Measurements from ENCODE around the gene ACOX1.

ACOX1 gene

DNA sequence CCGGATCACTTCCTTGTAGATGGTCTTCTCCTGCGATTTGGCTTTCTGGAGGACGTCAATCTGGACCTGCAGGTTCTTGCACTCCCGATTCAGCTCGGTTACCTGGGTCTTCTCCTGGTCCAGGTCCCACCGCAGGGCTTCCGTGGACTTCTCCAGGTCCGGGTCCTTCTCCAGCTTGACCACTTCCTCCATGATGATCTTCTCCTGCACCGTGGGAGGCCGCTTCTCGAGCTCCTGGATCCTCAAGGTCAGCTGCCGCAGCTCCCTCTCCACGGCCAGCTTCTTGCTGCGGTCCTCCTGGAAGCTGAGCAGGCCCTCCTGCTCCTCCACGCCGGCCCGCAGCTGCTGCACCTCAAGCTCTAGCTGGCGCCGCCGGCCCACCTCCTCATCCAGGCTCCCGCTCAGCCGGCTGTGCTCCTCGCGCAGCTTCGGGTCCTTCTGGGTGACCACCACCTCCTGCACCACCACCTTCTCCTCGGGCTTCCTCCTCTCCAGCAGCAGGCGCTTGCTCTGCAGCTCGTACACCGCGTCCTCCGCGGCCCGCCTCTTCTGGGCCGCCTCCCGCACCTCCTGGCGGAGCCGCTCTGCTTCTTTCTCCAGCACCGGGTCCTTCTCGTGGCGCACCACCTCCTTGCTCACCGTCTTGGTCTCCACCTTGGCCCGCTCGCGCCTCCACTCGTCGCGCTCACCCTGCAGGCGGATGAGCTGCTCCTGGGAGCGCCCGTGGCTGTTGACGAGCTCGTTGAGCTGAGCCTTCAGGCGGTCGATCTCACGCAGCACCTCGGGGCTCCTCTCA, 29.9 kb upstream of the ACOX1 start:
- DNase-seq (ENCODE audit: low spot score) = no peak

DNA sequence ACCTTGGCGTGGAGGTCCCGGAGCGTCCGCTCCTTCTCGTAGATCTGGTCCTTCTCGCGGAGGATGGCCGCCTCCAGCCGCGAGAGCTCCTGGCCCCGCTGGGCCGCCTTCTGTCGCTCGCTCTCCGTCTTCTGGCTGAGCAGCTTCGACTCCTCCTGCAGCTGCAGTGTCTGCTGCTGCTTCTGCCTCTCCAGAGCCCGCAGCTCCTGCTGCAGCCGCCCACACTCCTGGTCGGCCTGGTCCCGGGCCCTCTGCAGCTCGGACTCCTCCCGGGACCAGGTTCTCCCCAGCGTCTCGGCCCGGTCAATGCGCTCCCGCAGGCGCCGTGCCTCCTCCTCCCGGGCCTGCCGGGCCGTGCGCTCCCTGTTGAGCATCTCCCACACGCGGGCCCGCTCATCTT, 29.2 kb upstream of the ACOX1 start:
- no peak for DNase-seq (ENCODE audit: low spot score)

DNA sequence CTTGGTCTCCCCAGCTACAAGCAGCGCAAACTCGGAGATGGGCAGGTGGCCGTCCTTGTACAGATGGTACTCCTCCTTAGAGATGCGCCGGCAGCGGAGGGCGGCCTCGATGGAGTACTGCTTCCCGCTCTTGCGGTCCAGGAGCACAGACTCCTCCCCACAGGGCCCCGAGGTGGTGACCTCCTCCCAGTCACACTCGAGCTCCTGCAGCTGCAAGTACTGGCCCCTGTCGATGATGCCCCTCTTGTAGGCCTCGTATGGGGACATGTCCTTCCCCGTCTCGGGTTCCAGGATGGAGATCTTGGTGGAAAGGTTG, 28.8 kb upstream of the ACOX1 start:
- no peak for DNase-seq (ENCODE audit: low spot score)

DNA sequence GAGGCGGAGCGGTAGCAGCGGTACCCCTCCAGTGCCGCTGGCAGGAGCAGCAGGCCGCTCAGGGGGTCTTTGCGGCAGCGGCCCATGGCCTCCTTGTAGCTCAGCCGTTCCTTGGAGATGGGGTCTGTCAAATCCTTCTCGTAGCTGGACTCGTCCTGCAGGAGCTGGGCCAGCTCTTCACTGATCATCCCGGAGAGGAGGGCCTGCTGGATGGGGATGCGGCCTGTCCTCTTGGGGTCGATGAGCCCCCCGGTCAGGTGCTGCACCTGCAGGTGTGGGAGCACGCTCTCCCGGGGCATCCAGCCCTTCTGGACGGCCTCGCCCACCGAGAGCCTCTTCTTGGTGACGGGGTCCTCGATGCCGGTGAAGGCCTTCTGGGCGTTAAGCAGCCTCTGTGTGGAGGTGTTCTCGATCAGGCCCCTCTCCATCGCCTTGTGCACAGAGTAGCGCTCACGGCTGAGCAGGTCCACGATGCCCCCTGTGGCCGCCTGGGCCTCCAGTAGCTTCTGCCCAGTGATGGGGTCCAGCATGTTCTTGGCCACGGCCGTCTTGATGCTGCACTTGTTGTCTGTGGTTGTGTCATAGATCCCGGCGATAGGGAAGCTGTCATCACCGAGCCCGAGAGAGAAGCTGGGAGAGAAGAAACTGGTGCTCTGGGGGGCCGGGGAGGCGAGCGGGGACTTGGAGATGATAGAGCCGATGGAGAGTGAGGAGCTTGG, 28.3 kb upstream of the ACOX1 start:
- DNase-seq (ENCODE audit: low spot score) = no peak

DNA sequence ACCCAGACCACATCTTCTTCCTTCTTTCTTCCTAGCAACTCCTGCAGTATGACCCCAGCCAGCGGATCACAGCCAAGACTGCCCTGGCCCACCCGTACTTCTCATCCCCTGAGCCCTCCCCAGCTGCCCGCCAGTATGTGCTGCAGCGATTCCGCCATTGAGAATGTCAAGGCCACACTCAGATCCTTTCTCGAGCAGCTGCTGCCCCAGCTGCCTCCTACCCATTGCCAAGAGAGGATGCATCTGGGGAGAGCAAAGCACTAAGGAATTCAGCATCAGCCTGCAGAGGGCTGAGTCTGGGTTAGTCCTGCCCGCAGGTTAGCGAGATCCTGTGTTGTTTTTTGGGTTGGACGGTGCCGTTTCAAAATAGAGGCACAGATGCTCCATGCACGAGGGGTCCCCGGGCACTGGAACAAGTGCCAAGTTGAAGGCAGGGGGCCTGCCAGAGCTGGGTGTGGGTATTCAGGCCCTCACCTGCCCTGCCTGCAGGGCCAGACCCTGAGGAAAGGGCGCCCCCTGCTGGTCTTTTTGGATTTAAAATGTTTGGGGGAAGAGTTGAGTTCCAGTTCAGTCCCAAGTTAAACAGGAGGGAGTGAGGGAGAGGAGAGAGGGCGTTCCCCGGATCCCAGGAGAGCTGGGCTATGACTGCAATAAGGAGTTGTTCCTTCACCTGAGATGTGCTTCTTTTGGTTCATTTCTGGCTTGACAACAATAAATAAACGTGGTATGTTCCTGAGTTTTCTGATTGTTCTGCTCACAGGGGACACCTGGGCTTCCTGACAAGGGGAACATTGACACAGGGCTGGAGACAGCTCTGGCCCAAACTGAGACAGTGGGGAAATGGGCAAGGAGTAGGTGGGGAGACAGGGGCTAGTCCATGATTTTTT, 26.5 kb upstream of the ACOX1 start:
- DNase-seq (ENCODE audit: low spot score) = peak; percentile 83

DNA sequence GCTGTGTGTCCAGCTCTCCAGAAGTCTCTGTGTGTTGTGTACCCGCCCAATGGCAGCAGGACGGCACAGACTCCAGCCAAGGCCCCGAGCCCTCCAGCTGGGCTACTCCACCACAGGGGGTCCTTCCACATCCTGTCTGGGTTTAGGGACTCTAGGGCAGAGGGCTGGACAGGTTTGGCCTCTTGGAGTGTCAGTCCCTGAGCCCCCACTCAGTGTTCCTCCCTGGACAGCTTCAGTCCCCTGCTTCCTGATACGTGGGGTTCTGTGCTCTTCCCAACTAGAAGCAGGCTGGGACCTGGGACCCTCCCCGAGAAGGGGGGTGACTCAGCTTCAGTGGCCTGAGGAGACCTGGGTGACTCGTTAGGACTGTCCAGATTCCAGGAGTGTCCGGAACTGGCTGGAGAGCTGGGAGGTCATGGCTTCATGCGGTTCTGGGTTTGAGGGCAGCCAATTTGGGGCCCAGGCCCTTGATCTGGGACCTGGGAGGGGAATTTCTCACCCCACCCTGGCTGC, 25.8 kb upstream of the ACOX1 start:
- no peak for DNase-seq (ENCODE audit: low spot score)

DNA sequence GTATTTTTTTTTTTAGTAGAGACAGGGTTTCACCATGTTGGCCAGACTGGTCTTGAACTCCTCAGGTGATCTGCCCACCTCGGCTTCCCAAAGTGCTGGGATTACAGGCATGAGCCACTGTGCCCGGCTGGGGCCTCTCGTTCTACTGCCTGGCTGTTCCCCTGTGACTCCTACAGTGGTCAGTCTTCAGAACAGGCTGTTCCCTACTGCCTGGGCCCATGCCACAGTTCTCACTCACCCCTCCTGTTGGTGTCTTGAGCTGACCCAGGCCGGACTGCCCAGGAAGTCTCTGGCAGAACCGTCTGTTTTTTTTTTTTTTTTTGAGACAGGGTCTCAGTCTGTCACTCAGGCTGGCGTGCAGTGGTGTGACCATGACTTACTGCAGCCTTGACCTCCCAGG, 24.9 kb upstream of the ACOX1 start:
- DNase-seq (ENCODE audit: low spot score) = no peak

DNA sequence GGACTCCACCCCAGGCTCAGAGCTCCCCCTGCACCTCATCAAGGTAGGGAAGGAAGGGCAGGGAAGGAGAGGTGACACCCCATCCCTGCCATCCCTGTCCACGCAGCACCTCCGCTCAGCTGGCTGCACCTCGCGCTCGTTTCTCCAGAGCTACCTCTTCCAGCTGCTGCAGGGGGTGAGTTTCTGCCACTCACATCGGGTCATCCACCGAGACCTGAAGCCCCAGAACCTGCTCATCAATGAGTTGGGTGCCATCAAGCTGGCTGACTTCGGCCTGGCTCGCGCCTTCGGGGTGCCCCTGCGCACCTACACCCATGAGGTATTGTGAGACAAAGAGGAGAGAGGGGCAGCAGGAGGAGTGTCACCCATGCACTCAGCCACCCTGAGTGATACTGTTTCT, 23.1 kb upstream of the ACOX1 start:
- no peak for DNase-seq (ENCODE audit: low spot score)

DNA sequence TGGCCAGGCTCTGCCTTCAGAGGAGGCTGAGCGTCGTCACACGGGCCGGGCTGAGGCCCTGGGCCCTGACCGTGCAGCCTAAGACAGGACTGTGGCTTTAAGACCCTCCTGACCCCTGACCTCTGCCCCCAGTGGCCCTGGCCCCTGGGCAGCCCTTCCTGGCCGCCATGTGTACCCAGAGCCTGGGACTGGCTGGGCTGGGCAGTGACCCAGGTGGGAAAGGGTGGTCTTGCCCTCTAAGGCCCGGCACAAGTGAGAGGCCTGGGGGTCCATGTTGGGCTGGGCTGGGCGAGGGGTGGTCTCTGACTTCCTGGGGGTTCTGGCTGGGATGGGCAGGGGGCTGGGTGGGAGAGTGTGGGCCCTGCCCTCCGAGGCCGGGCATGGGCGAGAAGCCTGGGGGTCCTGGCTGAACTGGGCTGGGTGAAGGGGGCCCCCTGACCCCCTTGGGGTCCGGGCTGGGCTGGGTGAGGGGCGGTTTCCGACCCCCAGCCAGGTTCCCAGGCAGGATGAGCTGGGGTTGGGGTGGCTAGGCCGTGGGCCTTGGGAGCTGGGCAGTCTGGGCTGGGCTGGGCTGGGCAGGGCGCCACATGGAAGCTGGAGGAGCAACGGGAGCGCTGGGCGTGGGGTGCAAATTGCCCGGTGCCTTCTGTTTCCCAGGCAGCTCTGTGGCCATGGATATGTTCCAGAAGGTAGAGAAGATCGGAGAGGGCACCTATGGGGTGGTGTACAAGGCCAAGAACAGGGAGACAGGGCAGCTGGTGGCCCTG, 22.0 kb upstream of the ACOX1 start, which contains the start of gene CDK3:
CDK3 (plus strand) TSS at position 101 of the 767 bp plus-strand sequence; CDS start at position 672, 571 bp downstream.
- DNase-seq (ENCODE audit: low spot score) = no peak

DNA sequence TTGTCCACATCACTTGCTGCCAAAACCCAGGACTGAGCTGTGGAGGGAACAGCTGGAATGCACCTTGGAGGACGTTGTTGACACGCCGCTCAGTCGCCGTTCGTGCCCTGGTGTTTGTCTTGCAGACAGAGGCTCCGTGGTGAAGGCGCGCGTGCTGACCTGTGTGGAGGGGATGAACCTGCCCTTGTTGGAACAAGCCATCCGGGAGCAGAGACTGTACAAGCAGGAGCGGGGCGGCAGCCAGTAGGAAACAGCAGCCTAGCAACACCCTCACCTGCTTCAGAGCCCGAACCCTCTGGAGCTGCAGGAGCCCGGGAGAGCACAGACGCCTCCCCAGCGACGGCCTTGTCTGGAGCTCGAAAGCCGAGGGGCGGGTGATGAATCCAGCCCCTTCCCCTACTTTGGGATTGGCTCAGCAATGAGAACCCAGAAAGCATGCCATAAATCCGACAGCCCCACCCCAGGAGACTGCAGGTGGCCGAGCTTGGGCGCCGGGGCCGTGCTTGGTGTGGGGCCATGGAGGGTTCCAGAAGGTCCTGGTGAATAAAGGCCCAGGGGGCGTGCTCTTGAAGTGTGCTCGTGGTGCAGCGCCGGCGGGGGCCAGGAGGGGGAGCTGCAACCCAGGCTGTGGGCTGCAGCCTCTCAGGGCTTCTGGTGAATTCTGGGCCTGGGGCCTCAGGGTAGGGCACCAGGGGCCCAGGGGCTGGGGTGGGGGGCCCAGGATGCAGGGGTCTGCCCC, 21.2 kb upstream of the ACOX1 start:
- peak; percentile 65 for DNase-seq (ENCODE audit: low spot score)

DNA sequence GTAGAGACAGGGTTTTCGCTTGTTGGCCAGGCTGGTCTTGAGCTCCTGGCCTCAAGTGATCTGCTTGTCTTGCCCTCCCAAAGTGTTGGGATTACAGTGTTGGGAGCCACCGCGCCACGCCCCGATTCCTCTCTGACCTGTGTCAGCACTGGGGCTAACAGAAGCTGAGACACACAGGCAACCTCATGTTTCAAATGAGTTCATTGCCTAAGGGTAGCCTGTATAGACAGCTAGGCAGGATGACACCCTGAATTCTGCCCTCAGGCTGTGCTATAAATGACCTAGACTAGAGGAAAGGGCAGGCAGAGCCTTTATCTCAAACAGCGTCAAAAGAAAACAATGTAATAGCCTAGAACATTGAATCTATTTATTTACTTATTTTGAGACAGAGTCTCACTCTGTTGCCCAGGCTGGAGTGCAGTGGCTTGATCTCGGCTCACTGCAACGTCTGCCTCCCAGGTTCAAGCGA, 19.4 kb upstream of the ACOX1 start:
- DNase-seq (ENCODE audit: low spot score) = no peak

DNA sequence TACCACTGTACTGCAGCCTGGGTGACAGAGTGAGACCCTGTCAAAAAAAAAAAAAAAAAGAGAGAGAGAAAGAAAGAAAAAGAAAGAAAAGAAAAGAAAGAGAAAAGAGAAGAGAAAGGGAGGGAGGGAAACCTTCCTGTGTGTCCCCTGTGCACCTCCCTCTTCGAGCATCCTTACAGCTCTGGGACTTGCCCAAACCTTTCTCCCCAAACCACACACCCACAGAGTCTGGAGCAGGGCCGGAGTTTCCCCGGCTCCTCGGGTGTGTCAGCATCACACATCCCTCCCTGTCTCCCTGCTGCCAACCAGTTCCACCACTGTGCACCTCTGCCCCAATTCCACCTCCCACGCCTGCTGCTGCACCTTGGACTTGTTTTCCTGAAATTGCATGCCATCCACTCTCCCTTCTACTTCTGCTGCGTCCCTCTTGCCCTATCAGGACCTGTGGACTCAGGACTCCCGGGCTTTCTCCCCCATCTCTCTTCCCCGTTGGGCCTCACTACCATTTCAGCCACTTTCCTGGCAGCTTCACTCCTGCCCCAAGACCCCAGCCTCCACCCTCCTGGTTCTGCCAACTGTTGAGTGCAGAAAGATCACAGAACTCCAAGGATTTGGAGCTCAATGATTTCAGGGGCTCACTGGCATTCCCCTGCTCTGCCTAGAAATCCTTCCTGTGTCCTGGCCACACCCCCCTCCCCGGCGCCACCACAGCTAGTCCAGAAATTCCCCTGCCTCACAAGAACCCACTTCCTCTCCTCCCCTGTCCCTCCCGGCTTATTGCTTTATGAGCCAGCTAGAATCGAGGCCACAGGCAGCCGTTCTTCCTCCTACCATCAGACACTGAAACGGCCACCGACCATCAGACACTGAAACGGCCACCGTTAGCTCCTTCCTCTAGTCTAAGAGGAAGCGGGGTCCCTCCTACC, 18.0 kb upstream of the ACOX1 start:
- DNase-seq (ENCODE audit: low spot score) = no peak

DNA sequence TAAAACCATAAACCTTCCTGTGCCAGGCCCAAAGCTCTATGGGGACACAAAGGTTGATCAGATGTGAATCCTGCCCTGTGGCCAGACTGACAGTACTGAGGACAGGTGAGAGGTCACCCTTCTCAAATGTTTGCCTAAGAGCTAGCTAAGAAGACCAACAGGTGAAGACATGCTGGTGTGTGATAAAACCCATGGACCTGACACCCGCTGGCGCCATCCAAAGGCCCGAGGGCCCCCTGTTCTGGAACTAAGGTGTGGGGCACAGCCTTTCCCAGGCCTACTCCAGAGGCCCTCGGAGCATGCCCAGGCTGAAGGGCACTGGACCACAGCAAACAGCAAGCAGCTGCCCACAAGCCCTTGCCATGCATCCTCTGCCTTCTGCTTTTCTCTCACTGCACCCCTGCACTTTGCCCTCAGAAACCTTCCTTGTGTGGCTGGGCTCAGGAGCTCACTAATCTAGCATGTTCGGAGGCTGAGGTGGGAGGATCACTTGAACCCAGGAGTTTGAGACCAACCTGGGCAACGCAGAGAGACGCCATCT, 16.5 kb upstream of the ACOX1 start:
- no peak for DNase-seq (ENCODE audit: low spot score)

DNA sequence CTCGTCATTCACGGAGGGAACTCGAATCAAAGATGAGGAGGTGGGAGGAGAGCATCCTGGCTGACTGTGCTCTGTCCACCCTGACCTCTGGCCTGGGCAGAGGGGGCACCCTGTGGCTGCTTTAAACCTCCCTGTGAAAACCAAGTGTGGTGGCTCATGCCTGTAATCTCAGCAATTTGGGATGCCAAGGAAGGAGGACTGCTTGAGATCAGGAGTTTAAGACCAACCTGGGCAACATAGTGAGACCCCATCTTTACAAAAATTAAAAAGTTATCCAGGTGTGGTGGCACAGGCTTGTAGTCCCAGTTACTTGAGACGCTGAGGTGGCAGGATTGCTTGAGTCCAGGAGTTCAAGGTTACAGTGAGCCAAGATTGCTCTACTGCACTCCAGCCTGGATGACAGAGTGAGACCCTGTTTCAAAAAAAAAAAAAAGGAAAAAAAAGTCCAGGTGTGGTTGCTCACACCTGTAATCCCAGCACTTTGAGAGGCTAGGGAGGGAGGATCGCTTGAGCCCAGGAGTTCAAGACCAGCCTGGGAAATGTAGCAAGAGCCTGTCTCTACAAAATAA, 15.9 kb upstream of the ACOX1 start:
- no peak for DNase-seq (ENCODE audit: low spot score)

DNA sequence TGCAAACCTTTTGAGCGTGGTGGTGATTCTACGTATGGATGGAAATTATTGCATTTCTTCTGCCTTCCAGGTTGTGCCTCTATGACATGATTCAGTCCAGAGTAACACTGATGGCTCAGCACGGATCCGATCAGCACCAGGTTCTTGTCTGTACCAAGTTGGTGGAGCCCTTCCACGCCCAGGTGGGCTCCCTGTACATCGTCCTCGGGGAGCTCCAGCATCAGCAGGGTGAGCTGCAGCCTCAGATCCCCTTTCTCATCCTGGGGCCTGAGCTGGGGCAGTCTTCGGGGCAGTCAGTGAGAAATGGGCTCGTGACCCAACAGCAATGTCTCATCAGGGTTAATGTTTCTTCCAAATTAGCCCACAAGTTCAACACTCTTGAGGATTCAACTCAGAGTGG, 12.4 kb upstream of the ACOX1 start:
- DNase-seq (ENCODE audit: low spot score) = no peak

DNA sequence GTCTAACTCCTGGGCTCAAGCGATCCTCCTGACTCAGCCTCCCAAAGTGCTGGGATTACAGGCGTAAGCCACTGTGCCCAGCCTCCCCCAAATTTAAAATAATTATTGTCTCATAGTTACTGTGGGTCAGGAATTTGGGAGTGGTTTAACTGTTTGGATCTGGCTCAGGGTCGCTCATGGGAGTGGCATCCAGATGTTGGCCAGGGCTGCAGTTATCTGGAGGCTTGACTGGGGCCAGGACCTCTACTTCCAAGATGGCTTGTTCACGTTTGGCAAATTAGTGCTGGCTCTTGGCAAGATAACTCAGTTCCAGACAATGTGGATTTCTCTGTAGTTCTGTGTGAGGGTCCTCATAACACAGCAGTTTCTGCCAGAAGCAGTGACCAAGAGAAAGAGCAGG, 8.1 kb upstream of the ACOX1 start:
- DNase-seq (ENCODE audit: low spot score) = no peak

DNA sequence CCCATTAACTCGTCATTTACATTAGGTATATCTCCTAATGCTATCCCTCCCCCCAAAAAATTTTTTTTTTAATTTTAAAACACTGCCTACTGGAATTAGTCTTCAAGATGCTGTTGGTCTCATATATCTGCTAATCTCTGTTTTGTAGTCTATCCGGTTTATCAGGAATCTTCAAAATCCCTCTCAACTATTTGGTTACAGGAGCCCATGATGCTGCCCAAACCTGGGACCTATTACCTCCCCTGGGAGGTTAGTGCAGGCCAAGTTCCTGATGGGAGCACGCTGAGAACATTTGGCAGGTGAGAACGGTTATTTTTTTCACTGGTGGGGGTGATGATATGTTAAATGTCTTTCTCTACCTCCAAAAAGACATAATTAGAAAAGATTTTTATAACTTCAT, 7.0 kb upstream of the ACOX1 start:
- no peak for DNase-seq (ENCODE audit: low spot score)

DNA sequence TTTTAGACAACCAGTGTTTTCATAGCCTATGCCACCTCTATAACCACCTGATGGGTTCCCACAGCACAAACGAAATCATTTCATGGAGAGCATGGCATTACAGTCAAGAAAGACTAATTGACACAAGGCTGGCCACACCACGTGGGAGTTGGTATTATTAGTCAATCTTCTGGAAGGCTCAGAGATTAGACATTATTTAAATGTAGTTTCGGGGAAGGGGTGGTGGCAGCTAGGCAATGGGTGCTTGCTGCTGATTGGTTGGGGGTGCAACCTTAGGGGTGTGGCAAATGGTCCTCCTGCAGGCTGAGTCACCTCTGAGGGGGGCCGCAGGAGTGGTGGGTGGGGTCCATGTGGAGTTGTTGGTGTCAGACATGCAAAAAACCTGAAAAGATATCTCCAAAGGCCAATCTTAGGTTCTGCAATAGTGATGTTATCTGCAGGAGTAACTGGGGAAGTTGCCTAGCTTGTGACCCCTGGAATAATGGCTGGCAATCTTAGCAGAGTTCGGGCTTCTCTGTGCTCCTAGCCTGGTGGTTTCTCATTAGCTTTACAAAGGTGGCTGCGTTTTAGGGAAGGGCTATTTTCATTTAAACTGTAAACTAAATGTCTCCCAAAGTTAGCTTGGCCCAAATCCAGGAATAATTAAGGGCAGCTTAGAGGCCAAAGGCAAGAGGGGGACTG, 4.7 kb upstream of the ACOX1 start:
- no peak for DNase-seq (ENCODE audit: low spot score)

Data from left forelimb (tissue), 1 donor.